GM23248 (cell line): ENCODE measurements around the gene ZNF32. TPM values are rescaled to one million over a fixed set of nuclear protein-coding genes. Genes with fewer than 3 reads are reported as not detected.
A peak's percentile ranks its signal among the peaks of the same experiment; 100 is the strongest.

Experiments
- DNase-seq: peaks from one replicate; pipeline ENCODE4 v3.0.0-alpha.2; 2015
- H2AFZ ChIP-seq: fragments of 200-600 bp; sonication (generic); 2 replicates; pipeline ENCODE4 v1.6.1; 2016; ENCODE audit warnings: antibody characterized with exemption
- H3F3A ChIP-seq: fragments of 200-600 bp; sonication (generic); 2 replicates; pipeline ENCODE4 v1.6.1; 2016; ENCODE audit warnings: mild to moderate bottlenecking, antibody characterized with exemption, mixed run types; ENCODE audit not compliant: insufficient read depth
- H3K27ac ChIP-seq: fragments of 200-600 bp; sonication (generic); 2 replicates; pipeline ENCODE4 v1.5.1; 2016; ENCODE audit warnings: mild to moderate bottlenecking
- H3K27me3 ChIP-seq: fragments of 200-600 bp; sonication (generic); replicated peaks from 2 replicates; pipeline ENCODE4 v1.6.1; 2016; ENCODE audit warnings: mild to moderate bottlenecking; ENCODE audit not compliant: insufficient read depth
- H3K36me3 ChIP-seq: fragments of 200-600 bp; sonication (generic); 2 replicates; pipeline ENCODE4 v1.6.1; 2016; ENCODE audit warnings: low read depth, mild to moderate bottlenecking
- H3K4me1 ChIP-seq: fragments of 200-600 bp; sonication (generic); 2 replicates; pipeline ENCODE4 v1.6.1; 2016; ENCODE audit warnings: mild to moderate bottlenecking; ENCODE audit not compliant: insufficient read depth
- H3K4me2 ChIP-seq: fragments of 200-600 bp; sonication (generic); one replicate; pipeline ENCODE4 v1.6.1; 2016; ENCODE audit warnings: mild to moderate bottlenecking; ENCODE audit not compliant: unreplicated experiment
- H3K4me3 ChIP-seq: fragments of 200-600 bp; sonication (generic); 2 replicates; pipeline ENCODE4 v1.5.1; 2016; ENCODE audit warnings: mild to moderate bottlenecking
- H3K79me2 ChIP-seq: fragments of 200-600 bp; sonication (generic); 2 replicates; pipeline ENCODE4 v1.6.1; 2016; ENCODE audit warnings: mild to moderate bottlenecking; ENCODE audit not compliant: insufficient read depth
- H3K9ac ChIP-seq: fragments of 200-600 bp; sonication (generic); 2 replicates; pipeline ENCODE4 v1.6.1; 2016; ENCODE audit warnings: mild to moderate bottlenecking
- H3K9me2 ChIP-seq: fragments of 200-600 bp; sonication (generic); 2 replicates; pipeline ENCODE4 v1.6.1; 2016; ENCODE audit warnings: mixed run types, mild to moderate bottlenecking, moderate library complexity; ENCODE audit not compliant: insufficient read depth
- H3K9me3 ChIP-seq: fragments of 200-600 bp; sonication (generic); one replicate; pipeline ENCODE4 v1.6.1; 2017; ENCODE audit warnings: low read depth
- H4K20me1 ChIP-seq: fragments of 200-600 bp; sonication (generic); 2 replicates; pipeline ENCODE4 v1.6.0; 2016; ENCODE audit not compliant: insufficient read depth
- EZH2 ChIP-seq: fragments of 200-600 bp; sonication (generic); IDR thresholded peaks from 2 replicates; pipeline ENCODE4 v1.6.1; 2018; ENCODE audit warnings: antibody characterized with exemption, mild to moderate bottlenecking; ENCODE audit not compliant: insufficient read depth, poor library complexity, severe bottlenecking
- EZH2phosphoT487 ChIP-seq: fragments of 200-600 bp; sonication (generic); IDR thresholded peaks from 2 replicates; pipeline ENCODE4 v1.6.1; 2018; ENCODE audit warnings: antibody characterized with exemption, moderate library complexity, mild to moderate bottlenecking, low read depth; ENCODE audit not compliant: insufficient read depth
- WGBS, 2 experiments: methylation state at CpG; one replicate each; pipeline ENCODE4 v1.1.6; 2015 to 2017; ENCODE audit warnings: low lambda C conversion rate in 2 of 2, low coverage in 1 of 2; ENCODE audit errors: missing lambda C conversion rate in 2 of 2; 5-methylcytosine and 5-hydroxymethylcytosine counted together
- in situ Hi-C: fragments of 300-500 bp; cut with MboI; formaldehyde crosslinking; loops from 2 replicates; pipeline ENCODE4 v1.15.0; 2020
- polyA plus RNA-seq: library from polyadenylated mRNA; unstranded; fragments of >200 nt; fragmentation: Nextera tagmentation; extraction: Ambion mirVana; gene quantifications from 2 replicates; pipeline ENCODE4 v1.2.1, GENCODE V29; 2016
- total RNA-seq: library from RNA; depleted of rRNA; stranded (reverse); fragments of >200 nt; shearing (Covaris generic); gene quantifications from 2 replicates; pipeline ENCODE4 v1.2.3, GENCODE V29; 2014

Gene ZNF32
- total and polyA plus RNA-seq, 2 experiments from 2014 or later, result 24.6 to 42.1 TPM

- 72 to 77% methylated on average over 4 of the region's 4 CpGs for WGBS, 2 experiments
- H4K20me1 ChIP-seq, result no peaks in the 10 kb centered on the region
- H3K9me2 ChIP-seq, result no peaks in the 10 kb centered on the region
- H2AFZ ChIP-seq, result no peak overlapping the region
- H3K4me1 ChIP-seq, result no peaks in the 10 kb centered on the region
- no peaks in the 10 kb centered on the region for H3F3A ChIP-seq
- in situ Hi-C loops, result no loop called here
- H3K4me2 ChIP-seq, result no peak overlapping the region
- no peak overlapping the region for H3K9ac ChIP-seq
- H3K27ac ChIP-seq, result no peak overlapping the region
- TF ChIP-seq EZH2phosphoT487 (no peak), EZH2 (no peak)
- H3K4me3 ChIP-seq, result no peak overlapping the region
- no peaks in the 10 kb centered on the region for H3K27me3 ChIP-seq
- no peaks in the 10 kb centered on the region for H3K36me3 ChIP-seq
- no peaks in the 10 kb centered on the region for H3K79me2 ChIP-seq
- no peaks in the 10 kb centered on the region for H3K9me3 ChIP-seq
- no peak for DNase-seq
These were observed 19.7 kb downstream of the ZNF32 start for GRCh38 chr10:43628956-43629355.

DNA sequence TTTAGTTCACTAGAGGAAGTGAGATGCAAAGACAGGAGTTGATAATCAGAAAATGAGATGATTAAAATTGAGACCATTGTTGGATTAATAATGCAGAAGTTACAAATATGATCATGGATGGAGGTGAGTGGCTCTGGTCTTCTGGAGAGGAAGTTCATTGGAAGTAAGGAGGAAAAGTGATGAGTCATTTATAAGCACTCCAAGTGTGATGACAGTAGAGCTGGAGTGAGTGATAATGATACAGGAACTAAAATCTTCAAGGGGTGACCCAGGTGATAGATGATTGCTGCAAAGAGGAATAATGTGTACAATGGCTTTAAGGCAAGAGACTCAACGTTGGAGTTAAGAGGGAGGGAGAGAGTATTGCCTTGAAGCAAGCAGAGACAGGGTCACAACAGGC is 20.7 kb downstream of the ZNF32 start:
- in situ Hi-C loops, result no loop called here
- 21 to 36% methylated on average over 1 of the region's 1 CpG for WGBS, 2 experiments
- no peak overlapping the region for H3K27ac ChIP-seq

DNA sequence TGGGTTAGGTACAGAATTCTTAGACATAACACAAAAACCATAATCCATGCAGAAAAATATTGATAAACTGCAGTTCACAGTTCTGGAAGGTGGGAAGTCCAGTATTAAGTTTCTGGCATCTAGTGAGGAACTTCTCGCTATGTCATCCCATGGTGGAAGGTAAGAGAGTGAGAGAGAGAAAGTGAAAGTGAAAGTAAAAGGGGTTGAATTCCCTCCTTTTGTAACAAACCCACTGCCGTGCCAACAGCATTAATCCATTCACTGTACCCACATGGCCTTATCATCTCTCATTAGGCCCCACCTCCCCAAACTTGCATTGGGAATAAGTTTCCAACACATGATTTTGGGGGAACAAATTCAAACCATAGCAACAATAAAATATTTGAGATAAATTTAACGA is 25.3 kb downstream of the ZNF32 start:
- no peaks in the 10 kb centered on the region for H3K4me1 ChIP-seq
- H3K4me2 ChIP-seq, result peak overlapping the region; percentile 49
- WGBS, 2 experiments, result 74% methylated on average over 3 of the region's 3 CpGs
- H3K79me2 ChIP-seq, result no peaks in the 10 kb centered on the region
- no peaks in the 10 kb centered on the region for H4K20me1 ChIP-seq
- DNase-seq, result peak; percentile 26
- H3F3A ChIP-seq, result no peaks in the 10 kb centered on the region
- no peaks in the 10 kb centered on the region for H3K9me2 ChIP-seq
- no peaks in the 10 kb centered on the region for H3K36me3 ChIP-seq
- no peak overlapping the region for H3K27ac ChIP-seq
- H3K9ac ChIP-seq, result no peak overlapping the region
- no peaks in the 10 kb centered on the region for H3K9me3 ChIP-seq
- no peaks in the 10 kb centered on the region for H3K27me3 ChIP-seq
- in situ Hi-C loops, result no loop called here
- H3K4me3 ChIP-seq, result peak overlapping the region; percentile 47
- peak overlapping the region; percentile 59 for H2AFZ ChIP-seq
- no peak for TF ChIP-seq EZH2
- no peak for TF ChIP-seq EZH2phosphoT487

More for the DNA sequence above, 20.7 kb downstream of the ZNF32 start:
- no peaks in the 10 kb centered on the region for H3K9me2 ChIP-seq
- H3K79me2 ChIP-seq, result no peaks in the 10 kb centered on the region
- H3K27me3 ChIP-seq, result no peaks in the 10 kb centered on the region
- no peak overlapping the region for H3K9ac ChIP-seq
- H3F3A ChIP-seq, result no peaks in the 10 kb centered on the region
- TF ChIP-seq EZH2phosphoT487 (no peak), EZH2 (no peak)
- DNase-seq, result no peak
- H2AFZ ChIP-seq, result no peak overlapping the region
- H3K4me1 ChIP-seq, result no peaks in the 10 kb centered on the region
- H3K4me2 ChIP-seq, result no peak overlapping the region
- no peaks in the 10 kb centered on the region for H4K20me1 ChIP-seq
- H3K4me3 ChIP-seq, result no peak overlapping the region
- H3K9me3 ChIP-seq, result no peaks in the 10 kb centered on the region
- no peaks in the 10 kb centered on the region for H3K36me3 ChIP-seq

DNA sequence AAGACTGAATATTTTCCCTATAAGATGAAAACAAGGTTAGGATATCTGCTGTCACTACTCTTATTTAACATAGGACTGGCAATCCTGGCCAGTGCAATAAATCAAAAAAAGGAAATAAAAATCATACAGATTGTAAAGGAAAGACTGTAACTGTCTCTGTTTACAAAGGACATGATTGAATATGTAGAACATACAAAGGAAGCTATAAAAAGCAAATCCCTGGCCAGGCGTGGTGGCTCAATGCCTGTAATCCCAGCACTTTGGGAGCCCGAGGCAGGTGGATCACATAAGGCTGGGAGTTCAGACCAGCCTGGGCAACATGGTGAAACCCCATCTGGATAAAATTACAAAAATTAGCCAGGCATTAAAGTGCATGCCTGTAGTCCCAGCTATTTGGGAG is 26.6 kb downstream of the ZNF32 start:
- Histone ChIP-seq H3K4me1 (no peaks in the 10 kb centered on the region), H3K9me2 (no peaks in the 10 kb centered on the region), H3K9ac (no peak overlapping the region), H2AFZ (no peak overlapping the region), H4K20me1 (no peaks in the 10 kb centered on the region), H3F3A (no peaks in the 10 kb centered on the region), H3K9me3 (no peaks in the 10 kb centered on the region), H3K27me3 (no peaks in the 10 kb centered on the region), H3K27ac (no peak overlapping the region), H3K36me3 (no peaks in the 10 kb centered on the region; the same call in 1 of the 2 replicates), H3K79me2 (no peaks in the 10 kb centered on the region), H3K4me3 (no peak overlapping the region), H3K4me2 (no peak overlapping the region)
- in situ Hi-C loops, result no loop called here
- WGBS, 2 experiments, result 53 to 63% methylated on average over 2 of the region's 2 CpGs
- TF ChIP-seq EZH2 (no peak), EZH2phosphoT487 (no peak)
- no peak for DNase-seq

DNA sequence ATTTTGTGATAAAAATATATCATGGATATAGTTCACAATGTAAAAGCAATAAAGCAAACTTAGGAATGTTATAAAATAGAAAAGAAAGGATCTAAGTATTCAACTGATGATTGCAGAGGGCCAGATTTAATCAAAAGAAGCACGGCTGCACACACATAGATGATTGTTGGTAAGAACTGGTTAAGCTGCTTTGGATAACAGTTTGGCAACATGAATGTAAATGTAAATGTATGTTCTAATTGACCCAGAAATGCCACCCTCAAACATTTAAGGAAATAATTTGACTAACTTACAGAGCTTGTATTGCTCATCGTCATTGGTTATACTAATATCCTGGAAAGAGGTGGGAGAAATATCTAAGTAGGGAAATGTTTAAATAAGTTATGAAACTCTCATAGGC is 29.3 kb downstream of the ZNF32 start:
- Histone ChIP-seq H3K4me3 (no peak overlapping the region), H3K9me2 (no peaks in the 10 kb centered on the region), H3K9ac (no peak overlapping the region), H3K4me2 (no peak overlapping the region), H3K79me2 (no peaks in the 10 kb centered on the region), H4K20me1 (no peaks in the 10 kb centered on the region), H2AFZ (no peak overlapping the region), H3K27me3 (no peaks in the 10 kb centered on the region), H3K27ac (no peak overlapping the region), H3F3A (peaks cover under 1% of the 10 kb centered on the region; the same call in 1 of the 2 replicates), H3K4me1 (no peaks in the 10 kb centered on the region), H3K9me3 (no peaks in the 10 kb centered on the region), H3K36me3 (peaks cover 24% of the 10 kb centered on the region)
- 97 to 98% methylated on average over 2 of the region's 2 CpGs for WGBS, 2 experiments
- TF ChIP-seq EZH2, result no peak
- no peak for TF ChIP-seq EZH2phosphoT487
- in situ Hi-C loops, result no loop called here
- no peak for DNase-seq
